Measurements from ENCODE around the gene CCDC15. TPM values are rescaled to one million over a fixed set of nuclear protein-coding genes. Genes with fewer than 3 reads are reported as not detected.
"Not testable (repeated sequence)": the region's sequence is repeated elsewhere in the genome, so short reads cannot be mapped to it uniquely, and the experiment has no call there.

The CCDC15 gene
- total RNA-seq, 1 donor from 2014 or later = 1.2 TPM

GRCh38 chr11:125053167-125053566 is 99.2 kb downstream of the CCDC15 start:
- Mint-ChIP-seq H3K9me3 (ENCODE audit: low read depth) (no peaks in the 10 kb centered on the region), H3K27me3 (ENCODE audit: low read depth) (no peaks in the 10 kb centered on the region), H3K4me1 (ENCODE audit: low read depth) (peaks cover 3% of the 10 kb centered on the region), H3K27ac (ENCODE audit: unreplicated experiment) (no peak overlapping the region), H3K4me3 (ENCODE audit: unreplicated experiment) (no peak overlapping the region), H3K36me3 (ENCODE audit: low read depth) (no peaks in the 10 kb centered on the region)
- TF ChIP-seq, protein P1, sequence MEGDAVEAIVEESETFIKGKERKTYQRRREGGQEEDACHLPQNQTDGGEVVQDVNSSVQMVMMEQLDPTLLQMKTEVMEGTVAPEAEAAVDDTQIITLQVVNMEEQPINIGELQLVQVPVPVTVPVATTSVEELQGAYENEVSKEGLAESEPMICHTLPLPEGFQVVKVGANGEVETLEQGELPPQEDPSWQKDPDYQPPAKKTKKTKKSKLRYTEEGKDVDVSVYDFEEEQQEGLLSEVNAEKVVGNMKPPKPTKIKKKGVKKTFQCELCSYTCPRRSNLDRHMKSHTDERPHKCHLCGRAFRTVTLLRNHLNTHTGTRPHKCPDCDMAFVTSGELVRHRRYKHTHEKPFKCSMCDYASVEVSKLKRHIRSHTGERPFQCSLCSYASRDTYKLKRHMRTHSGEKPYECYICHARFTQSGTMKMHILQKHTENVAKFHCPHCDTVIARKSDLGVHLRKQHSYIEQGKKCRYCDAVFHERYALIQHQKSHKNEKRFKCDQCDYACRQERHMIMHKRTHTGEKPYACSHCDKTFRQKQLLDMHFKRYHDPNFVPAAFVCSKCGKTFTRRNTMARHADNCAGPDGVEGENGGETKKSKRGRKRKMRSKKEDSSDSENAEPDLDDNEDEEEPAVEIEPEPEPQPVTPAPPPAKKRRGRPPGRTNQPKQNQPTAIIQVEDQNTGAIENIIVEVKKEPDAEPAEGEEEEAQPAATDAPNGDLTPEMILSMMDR (IDR thresholded peaks at IDR 0.05) = no peak
- no peak for DNase-seq (ENCODE audit: low spot score)

DNA sequence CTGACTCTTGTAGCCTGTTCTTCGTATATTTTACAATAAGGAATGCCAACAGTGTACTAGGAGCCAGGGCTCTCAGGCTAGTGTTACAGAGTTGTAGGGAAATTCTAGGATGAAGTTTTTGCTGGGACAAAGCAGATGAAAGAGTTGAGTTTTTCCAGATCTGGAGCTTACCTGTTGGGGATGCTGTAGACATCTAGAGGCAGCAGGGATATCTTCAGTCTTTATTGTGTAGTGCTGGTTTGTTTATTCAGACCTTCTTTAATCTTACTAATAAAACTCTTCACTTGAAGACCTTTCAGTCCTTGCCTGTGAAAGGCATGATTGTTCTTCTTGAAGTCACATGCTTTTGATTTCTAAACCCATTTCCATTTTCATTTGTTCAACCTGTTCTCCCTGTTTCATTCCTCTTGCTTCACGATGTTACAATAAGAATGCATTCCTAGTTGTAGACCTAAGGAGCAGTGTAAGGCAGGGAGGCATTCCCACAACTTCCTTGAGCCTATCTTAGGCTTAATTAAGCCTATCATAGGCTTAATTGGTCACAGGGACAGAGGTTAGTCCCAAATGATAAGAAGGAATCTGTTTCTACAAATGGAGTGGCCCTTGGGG is 101.2 kb downstream of the CCDC15 start:
- H3K36me3 Mint-ChIP-seq (ENCODE audit: low read depth) = no peaks in the 10 kb centered on the region
- H3K9me3 Mint-ChIP-seq (ENCODE audit: low read depth) = no peaks in the 10 kb centered on the region
- no peak overlapping the region for H3K27ac Mint-ChIP-seq (ENCODE audit: unreplicated experiment)
- H3K4me3 Mint-ChIP-seq (ENCODE audit: unreplicated experiment) = no peak overlapping the region
- H3K4me1 Mint-ChIP-seq (ENCODE audit: low read depth) = peaks cover 3% of the 10 kb centered on the region
- no peaks in the 10 kb centered on the region for H3K27me3 Mint-ChIP-seq (ENCODE audit: low read depth)
- no peak for DNase-seq (ENCODE audit: low spot score)
- TF ChIP-seq, protein P1 (IDR thresholded peaks at IDR 0.05) = no peak

GRCh38 chr11:125056111-125056510 is 102.1 kb downstream of the CCDC15 start:
- not testable (repeated sequence) for H3K4me1 Mint-ChIP-seq (ENCODE audit: low read depth); H3K9me3 Mint-ChIP-seq (ENCODE audit: low read depth); H3K4me3 Mint-ChIP-seq (ENCODE audit: unreplicated experiment); DNase-seq (ENCODE audit: low spot score); H3K36me3 Mint-ChIP-seq (ENCODE audit: low read depth); H3K27ac Mint-ChIP-seq (ENCODE audit: unreplicated experiment); H3K27me3 Mint-ChIP-seq (ENCODE audit: low read depth)

DNA sequence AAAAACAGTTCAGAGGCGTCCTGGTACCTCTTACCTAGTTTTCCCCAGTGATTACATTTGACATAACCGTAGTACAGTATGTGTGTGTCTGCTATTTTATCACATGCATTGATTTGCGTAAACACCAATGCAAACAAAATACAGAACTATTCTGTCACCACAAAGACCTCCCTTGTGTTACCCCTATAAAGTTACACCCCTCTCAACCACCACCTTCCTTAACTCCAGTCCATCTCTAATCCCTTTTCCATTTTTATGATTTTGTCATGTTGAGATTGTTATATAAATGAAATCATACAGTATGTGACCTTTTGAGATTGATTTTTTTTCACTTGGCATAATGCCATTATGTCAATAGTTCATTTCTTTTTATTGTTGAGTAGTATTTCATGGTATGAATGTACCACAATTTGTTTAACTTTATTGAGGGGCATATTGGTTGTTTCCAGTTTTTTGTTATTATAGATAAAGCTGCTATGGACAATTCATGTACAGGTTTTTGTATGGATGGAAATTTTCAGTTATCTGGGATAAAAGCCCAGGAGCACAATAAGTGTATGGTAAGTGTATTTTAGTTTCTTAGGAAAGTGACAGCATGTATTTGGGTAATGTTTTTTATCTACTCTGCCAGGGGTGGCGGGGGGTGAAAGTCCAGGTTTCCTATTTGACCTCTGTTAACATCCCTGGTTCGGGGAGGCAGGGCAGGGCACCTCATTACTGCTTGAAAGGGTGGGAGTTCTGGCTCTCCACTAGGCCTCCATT is 103.1 kb downstream of the CCDC15 start:
- TF ChIP-seq, protein P1 (IDR thresholded peaks at IDR 0.05) = no peak
- H3K27me3 Mint-ChIP-seq (ENCODE audit: low read depth) = no peaks in the 10 kb centered on the region
- H3K36me3 Mint-ChIP-seq (ENCODE audit: low read depth) = no peaks in the 10 kb centered on the region
- peaks cover 3% of the 10 kb centered on the region for H3K4me1 Mint-ChIP-seq (ENCODE audit: low read depth)
- no peak overlapping the region for H3K4me3 Mint-ChIP-seq (ENCODE audit: unreplicated experiment)
- DNase-seq (ENCODE audit: low spot score) = no peak
- no peaks in the 10 kb centered on the region for H3K9me3 Mint-ChIP-seq (ENCODE audit: low read depth)
- H3K27ac Mint-ChIP-seq (ENCODE audit: unreplicated experiment) = no peak overlapping the region

GRCh38 chr11:125057693-125058016 is 103.7 kb downstream of the CCDC15 start:
- H3K36me3 Mint-ChIP-seq (ENCODE audit: low read depth) = no peaks in the 10 kb centered on the region
- no peak overlapping the region for H3K27ac Mint-ChIP-seq (ENCODE audit: unreplicated experiment)
- peaks cover 3% of the 10 kb centered on the region for H3K4me1 Mint-ChIP-seq (ENCODE audit: low read depth)
- H3K4me3 Mint-ChIP-seq (ENCODE audit: unreplicated experiment) = no peak overlapping the region
- H3K9me3 Mint-ChIP-seq (ENCODE audit: low read depth) = no peaks in the 10 kb centered on the region
- DNase-seq (ENCODE audit: low spot score) = no peak
- TF ChIP-seq, protein P1 (IDR thresholded peaks at IDR 0.05) = no peak
- H3K27me3 Mint-ChIP-seq (ENCODE audit: low read depth) = no peaks in the 10 kb centered on the region

- Mint-ChIP-seq H3K27me3 (ENCODE audit: low read depth) (peaks cover 4% of the 10 kb centered on the region), H3K27ac (ENCODE audit: unreplicated experiment) (no peak overlapping the region)
Observed at GRCh38 chr11:125061281-125061680, 107.3 kb downstream of the CCDC15 start.

More at GRCh38 chr11:125061281-125061680, 107.3 kb downstream of the CCDC15 start:
- Mint-ChIP-seq H3K4me1 (ENCODE audit: low read depth) (peaks cover 5% of the 10 kb centered on the region), H3K9me3 (ENCODE audit: low read depth) (no peaks in the 10 kb centered on the region), H3K4me3 (ENCODE audit: unreplicated experiment) (no peak overlapping the region), H3K36me3 (ENCODE audit: low read depth) (no peaks in the 10 kb centered on the region)
- no peak for DNase-seq (ENCODE audit: low spot score)
- TF ChIP-seq, protein P1 (IDR thresholded peaks at IDR 0.05) = no peak

Measured in chondrocyte (in vitro differentiated cells).